ENCODE results near the gene NKX2-8. TPM values are rescaled to one million over a fixed set of nuclear protein-coding genes. Genes with fewer than 3 reads are reported as not detected.

The NKX2-8 gene
- total and polyA plus RNA-seq, 2 donors (not counting 1 experiment from before 2014, with no cell fraction given), result not detected

DNA sequence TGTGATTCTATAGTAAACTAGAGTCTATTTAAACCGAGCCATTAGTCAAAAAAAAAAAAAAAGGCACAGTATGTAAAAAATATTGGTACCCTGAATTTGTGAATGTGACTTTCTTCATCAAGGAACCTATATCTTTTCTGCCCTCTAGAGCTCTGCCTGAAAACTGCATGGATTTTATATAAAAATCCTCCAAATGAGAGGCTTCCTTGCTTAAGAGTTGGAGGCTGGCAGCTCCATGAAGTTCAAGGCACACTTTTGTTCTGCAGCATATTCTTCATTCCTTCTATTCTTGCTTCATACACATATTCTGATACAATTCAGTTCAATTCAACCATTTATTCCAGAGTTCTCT, 23.1 kb upstream of the NKX2-8 start:
- Histone ChIP-seq H3K79me2 (ENCODE audit: control insufficient read depth, insufficient read depth, low read length) (no peaks in the 10 kb centered on the region), H3K9ac (ENCODE audit: insufficient read depth, low read length) (no peak overlapping the region), H3K9me3 (ENCODE audit: control insufficient read depth, insufficient read depth, low read depth, low read length) (no peaks in the 10 kb centered on the region), H3K4me3 (replicated peaks in 1 of 4; ENCODE audit: control extremely low read depth in 1 of 4, insufficient read depth in 1 of 4, low read depth in 3 of 4, low read length in 4 of 4) (no peak overlapping the region), H3K4me1 (ENCODE audit: control insufficient read depth, extremely low read depth, insufficient read depth, low read length) (no peaks in the 10 kb centered on the region), H4K20me1 (ENCODE audit: control insufficient read depth, extremely low read depth, insufficient read depth, low read length) (no peaks in the 10 kb centered on the region), H3K27ac (ENCODE audit: insufficient read depth, low read length) (no peak overlapping the region), H3K36me3 (ENCODE audit: control insufficient read depth, insufficient read depth, low read length) (no peaks in the 10 kb centered on the region), H3K27me3 (ENCODE audit: control insufficient read depth, insufficient read depth, low read length) (no peaks in the 10 kb centered on the region), H2AFZ (ENCODE audit: low read length) (no peak overlapping the region), H3K4me2 (ENCODE audit: extremely low read depth, insufficient read depth, low read length) (no peak overlapping the region)
- TF ChIP-seq EZH2 (IDR thresholded peaks at IDR 0.05; ENCODE audit: low read length, missing control alignments) (no peak), CTCF (conservative IDR thresholded peaks at IDR 0.05 in 1 of 2, IDR thresholded peaks at IDR 0.05 in 1 of 2; ENCODE audit: low read depth in 1 of 2, low read length in 2 of 2) (peak in 1 of 2 donors; percentile 10)
- no peak for DNase-seq (ENCODE audit: low read depth in 2 of 2)

DNA sequence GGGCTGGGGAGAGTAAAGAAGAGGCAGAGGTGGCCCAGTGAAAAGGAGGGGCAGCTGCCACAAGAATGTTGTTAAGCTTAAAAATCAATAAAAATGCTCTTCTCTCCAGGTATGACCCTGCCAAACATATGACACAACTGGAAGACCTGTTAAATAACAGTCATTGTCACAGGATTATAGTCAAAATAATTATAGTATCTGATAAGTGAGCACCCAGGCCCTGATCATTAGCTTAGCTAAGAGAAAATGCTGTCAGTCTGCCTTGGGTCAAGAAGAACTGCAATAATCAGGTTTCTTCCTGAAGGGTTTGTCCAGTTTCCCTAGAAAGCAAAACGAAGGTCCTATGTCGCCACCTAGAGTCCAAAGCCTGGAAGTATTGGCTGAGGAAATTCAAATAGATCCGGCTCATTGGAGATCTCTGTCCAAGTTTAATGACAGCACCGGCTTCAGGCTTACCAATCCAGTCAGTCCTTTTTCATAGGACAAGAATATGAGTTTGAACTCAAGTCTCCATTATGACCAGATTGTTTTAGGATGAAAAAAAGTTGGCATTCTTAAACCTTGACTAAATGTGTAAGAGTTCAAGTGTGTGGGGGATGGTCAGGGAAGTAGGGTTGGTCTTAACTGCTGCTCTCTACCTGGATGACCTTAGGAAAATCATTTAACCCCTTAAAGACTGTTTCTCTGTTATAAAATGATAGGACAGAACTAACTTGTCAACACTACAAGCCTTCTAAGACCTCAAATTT, 22.5 kb upstream of the NKX2-8 start:
- H3K4me2 ChIP-seq (ENCODE audit: extremely low read depth, insufficient read depth, low read length), result no peak overlapping the region
- no peak overlapping the region for H2AFZ ChIP-seq (ENCODE audit: low read length)
- TF ChIP-seq CTCF (conservative IDR thresholded peaks at IDR 0.05 in 1 of 2, IDR thresholded peaks at IDR 0.05 in 1 of 2; ENCODE audit: low read depth in 1 of 2, low read length in 2 of 2) (peak; percentile 90 to 94), EZH2 (IDR thresholded peaks at IDR 0.05; ENCODE audit: low read length, missing control alignments) (no peak)
- H3K36me3 ChIP-seq (ENCODE audit: control insufficient read depth, insufficient read depth, low read length), result no peaks in the 10 kb centered on the region
- H3K27ac ChIP-seq (ENCODE audit: insufficient read depth, low read length), result no peak overlapping the region
- no peaks in the 10 kb centered on the region for H3K79me2 ChIP-seq (ENCODE audit: control insufficient read depth, insufficient read depth, low read length)
- no peaks in the 10 kb centered on the region for H3K4me1 ChIP-seq (ENCODE audit: control insufficient read depth, extremely low read depth, insufficient read depth, low read length)
- H4K20me1 ChIP-seq (ENCODE audit: control insufficient read depth, extremely low read depth, insufficient read depth, low read length), result no peaks in the 10 kb centered on the region
- DNase-seq (ENCODE audit: low read depth in 2 of 2), result peak; percentile 57 to 75
- H3K4me3 ChIP-seq (replicated peaks in 1 of 4; ENCODE audit: control extremely low read depth in 1 of 4, insufficient read depth in 1 of 4, low read depth in 3 of 4, low read length in 4 of 4), result no peak overlapping the region
- no peak overlapping the region for H3K9ac ChIP-seq (ENCODE audit: insufficient read depth, low read length)
- H3K27me3 ChIP-seq (ENCODE audit: control insufficient read depth, insufficient read depth, low read length), result no peaks in the 10 kb centered on the region
- no peaks in the 10 kb centered on the region for H3K9me3 ChIP-seq (ENCODE audit: control insufficient read depth, insufficient read depth, low read depth, low read length)

GRCh38 chr14:36600431-36600830, 18.0 kb upstream of the NKX2-8 start:
- Histone ChIP-seq H3K27me3 (ENCODE audit: control insufficient read depth, insufficient read depth, low read length) (no peaks in the 10 kb centered on the region), H3K36me3 (ENCODE audit: control insufficient read depth, insufficient read depth, low read length) (no peaks in the 10 kb centered on the region), H3K9me3 (ENCODE audit: control insufficient read depth, insufficient read depth, low read depth, low read length) (no peaks in the 10 kb centered on the region), H2AFZ (ENCODE audit: low read length) (no peak overlapping the region), H3K4me2 (ENCODE audit: extremely low read depth, insufficient read depth, low read length) (no peak overlapping the region), H3K9ac (ENCODE audit: insufficient read depth, low read length) (no peak overlapping the region), H3K4me1 (ENCODE audit: control insufficient read depth, extremely low read depth, insufficient read depth, low read length) (no peaks in the 10 kb centered on the region), H4K20me1 (ENCODE audit: control insufficient read depth, extremely low read depth, insufficient read depth, low read length) (no peaks in the 10 kb centered on the region), H3K27ac (ENCODE audit: insufficient read depth, low read length) (no peak overlapping the region), H3K79me2 (ENCODE audit: control insufficient read depth, insufficient read depth, low read length) (no peaks in the 10 kb centered on the region), H3K4me3 (replicated peaks in 1 of 4; ENCODE audit: control extremely low read depth in 1 of 4, insufficient read depth in 1 of 4, low read depth in 3 of 4, low read length in 4 of 4) (no peak overlapping the region)
- TF ChIP-seq CTCF (conservative IDR thresholded peaks at IDR 0.05 in 1 of 2, IDR thresholded peaks at IDR 0.05 in 1 of 2; ENCODE audit: low read depth in 1 of 2, low read length in 2 of 2) (no peak), EZH2 (IDR thresholded peaks at IDR 0.05; ENCODE audit: low read length, missing control alignments) (no peak)
- no peak for DNase-seq (ENCODE audit: low read depth in 2 of 2)

Data from fibroblast of lung (primary cell).